HG02642 (cell line): ENCODE data around the gene ZFR2.
"Not testable (repeated sequence)": the region's sequence is repeated elsewhere in the genome, so short reads cannot be mapped to it uniquely, and the experiment has no call there.

Experiments used
- ATAC-seq: cut with Tn5 transposase; IDR thresholded peaks from one replicate; pipeline ENCODE4 v1.9.1; 2021; ENCODE audit warnings: mild to moderate bottlenecking; ENCODE audit not compliant: unreplicated experiment, poor library complexity

ZFR2 gene

DNA sequence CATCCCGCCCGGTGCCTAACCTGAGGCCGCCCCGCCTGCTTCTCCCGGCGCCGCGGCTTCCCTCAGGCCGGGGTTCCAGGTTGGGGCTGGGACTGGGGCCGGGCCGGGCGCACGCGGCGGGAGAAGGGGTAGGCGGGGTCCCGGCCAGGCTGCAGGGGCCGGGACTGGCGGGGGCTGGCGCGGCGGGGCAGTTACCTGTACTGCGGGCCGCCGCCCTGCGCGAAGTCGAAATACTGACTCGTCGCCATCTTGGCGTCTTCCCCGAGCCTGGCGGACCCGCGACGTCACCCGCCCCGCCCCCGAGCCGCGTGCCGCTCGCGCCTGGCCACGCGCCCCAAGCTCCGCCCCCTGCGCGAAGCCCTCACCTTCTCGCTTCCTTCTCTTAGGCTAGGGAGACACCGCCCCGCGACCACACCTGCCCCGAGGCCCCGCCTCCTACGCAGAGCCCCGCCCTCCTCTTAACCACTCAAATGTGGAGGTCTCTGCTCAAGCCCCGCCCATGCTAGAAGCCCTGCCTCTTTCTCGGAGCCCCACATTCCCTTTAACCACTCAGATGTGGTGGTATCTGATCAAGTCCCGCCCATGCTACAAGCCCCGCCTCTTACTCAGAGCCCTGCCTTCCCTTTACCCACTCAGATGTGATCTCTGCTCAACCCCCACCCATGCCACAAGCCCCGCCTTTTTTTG is at the start of gene ZFR2:
Gene ZFR2 (minus strand): TSS at position 269 of the 687 bp plus-strand sequence. CDS start 21 bp downstream, at position 248.
- no peak for ATAC-seq

DNA sequence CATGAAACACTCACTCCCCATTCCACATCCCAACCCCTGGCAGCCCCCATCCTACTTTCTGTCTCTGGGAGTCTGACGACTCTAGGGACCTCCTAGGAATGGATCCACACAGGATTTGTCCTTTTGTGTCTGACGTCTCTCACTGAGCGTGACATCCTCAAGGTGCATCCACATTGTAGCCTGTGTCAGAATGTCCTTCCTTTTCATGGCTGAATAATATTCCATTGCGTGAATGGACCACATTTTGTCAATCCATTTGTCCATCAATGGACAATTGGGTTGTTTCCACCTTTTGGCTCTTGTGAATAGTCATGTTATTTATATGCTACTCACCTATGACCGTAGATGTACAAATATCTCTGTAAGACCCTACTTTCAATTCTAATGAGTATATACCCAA is 47.2 kb upstream of the ZFR2 start:
- no peak for ATAC-seq

- ATAC-seq = no peak
Measured at GRCh38 chr19:3914199-3914598, 45.4 kb upstream of the ZFR2 start.

DNA sequence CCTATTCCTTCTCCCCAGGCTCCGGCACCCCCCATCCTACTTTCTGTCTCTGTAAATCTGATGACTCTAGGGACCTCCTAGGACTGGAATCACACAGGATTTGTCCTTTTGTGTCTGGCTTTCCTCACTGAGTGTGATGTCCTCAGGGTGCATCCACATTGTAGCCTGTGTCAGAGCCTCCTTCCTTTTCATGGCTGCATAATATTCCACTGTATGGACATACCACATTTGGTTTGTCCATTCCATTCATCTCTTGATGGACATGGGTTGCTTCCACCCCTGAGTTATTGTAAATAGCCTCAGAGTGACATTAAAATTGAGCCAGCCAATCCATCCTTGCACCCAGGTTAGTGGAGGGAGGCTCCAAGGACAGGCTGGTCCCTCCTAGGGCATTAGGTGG is 41.3 kb upstream of the ZFR2 start:
- no peak for ATAC-seq

DNA sequence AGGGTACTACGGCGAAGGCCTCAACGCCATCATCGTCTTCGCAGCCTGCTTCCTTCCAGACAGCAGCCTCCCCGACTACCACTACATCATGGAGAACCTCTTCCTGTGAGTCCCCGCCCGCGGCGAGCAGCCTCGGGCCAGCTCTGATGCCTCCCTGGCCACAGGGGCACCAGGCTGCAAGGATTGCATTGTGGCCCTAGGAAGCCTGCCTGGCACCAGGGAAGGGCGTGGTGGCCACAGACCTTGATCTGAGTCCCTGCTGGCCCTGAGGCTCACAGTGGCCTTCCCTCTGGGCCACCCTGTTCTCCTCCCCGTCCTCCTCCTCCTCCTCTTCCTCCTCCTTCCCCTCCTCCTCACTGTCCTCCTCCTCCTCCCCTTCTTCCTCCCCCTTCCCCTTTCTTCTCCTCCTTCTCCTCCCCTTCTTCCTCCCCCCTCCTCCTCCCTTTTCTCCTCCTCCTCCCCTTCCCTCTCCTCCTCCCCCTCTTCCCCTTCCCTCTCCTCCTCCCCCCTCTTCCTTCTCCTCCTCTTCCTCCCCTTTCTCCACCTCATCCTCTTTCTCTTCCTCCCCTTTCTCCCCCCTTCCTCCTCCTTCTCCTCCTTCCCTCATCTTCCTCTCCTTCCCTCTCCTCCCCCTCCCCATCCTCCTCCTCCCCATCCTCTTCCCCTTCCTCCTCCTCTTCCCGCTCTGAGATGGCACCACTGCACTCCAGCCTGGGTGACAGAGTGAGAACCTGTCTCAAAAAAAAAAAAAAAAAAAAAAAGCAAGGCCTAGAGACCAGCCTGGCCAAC is 39.6 kb upstream of the ZFR2 start:
- no peak for ATAC-seq

GRCh38 chr19:3907626-3908265 is 38.9 kb upstream of the ZFR2 start:
- no peak for ATAC-seq

DNA sequence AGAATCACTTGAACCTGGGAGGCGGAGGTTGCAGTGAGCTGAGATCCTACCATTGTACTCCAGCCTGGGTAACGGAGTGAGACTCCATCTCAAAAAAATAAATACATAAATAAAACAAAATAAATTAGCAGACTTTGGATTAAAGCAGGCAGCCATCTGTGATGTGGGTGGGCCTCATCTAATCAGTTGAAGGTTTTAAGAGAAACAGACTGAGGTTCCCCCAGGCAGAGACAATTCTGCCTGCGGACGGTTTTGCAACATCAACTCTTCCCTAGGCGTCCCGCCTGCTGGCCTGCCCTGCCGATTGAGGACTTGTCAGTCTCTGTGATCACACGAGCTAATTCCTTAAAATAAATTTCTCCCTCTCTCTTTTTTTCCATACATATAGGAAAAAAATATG is 35.4 kb upstream of the ZFR2 start:
- no peak for ATAC-seq

DNA sequence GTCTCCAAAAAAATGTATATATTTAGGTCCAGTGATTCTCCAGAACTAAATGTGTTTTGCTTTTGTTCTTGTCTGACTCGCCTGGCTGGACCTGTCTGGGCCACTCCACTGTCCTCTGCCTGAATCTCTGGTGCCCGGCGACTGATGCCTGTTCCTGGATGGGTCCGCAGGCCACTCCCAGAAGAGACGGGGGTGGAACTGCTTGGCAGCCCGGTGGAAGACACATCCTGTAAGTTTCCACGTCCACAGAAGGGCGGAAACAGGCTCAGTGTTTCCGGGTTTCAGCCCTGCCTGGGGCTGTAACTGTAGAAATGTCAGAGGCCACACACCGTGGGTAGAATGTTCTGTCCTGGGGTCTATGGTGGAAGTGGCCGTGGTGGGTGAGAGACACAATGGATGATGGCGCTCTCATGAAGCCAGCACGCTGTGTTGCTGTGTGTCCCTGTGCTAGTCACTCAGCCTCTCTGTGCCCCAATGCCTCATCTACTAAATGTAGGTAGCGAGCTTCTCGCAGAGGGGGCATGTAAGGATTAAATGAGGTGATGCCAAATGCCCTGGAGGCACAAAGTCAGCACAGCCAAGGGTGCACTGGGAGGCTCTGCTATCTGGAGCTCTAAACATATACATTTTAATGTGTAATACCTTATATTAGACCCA is 33.6 kb upstream of the ZFR2 start:
- ATAC-seq = no peak

GRCh38 chr19:3899531-3900294 is 30.9 kb upstream of the ZFR2 start:
- ATAC-seq = no peak

- ATAC-seq = no peak
Measured at GRCh38 chr19:3898426-3898825, 29.6 kb upstream of the ZFR2 start.

- no peak for ATAC-seq
Measured at GRCh38 chr19:3897936-3898335, 29.1 kb upstream of the ZFR2 start.

DNA sequence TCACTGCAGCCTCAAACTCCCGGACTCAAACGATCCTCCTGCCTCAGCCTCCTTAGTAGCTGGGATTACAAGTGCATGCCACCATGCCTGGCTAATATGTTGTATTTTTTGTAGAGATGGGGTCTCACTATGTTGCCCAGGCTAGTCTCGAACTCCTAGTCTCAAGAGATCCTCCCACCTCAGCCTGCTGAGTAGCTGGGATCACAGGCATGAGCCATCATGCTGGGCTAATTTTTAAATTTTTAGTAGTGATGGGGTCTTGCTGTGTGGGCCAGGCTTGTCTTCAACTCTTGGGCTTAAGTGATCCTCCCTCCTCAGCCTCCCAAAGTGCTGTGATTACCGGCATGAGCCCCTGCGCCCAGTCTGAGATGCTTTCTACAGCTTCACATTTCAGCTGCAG is 26.9 kb upstream of the ZFR2 start:
- ATAC-seq = no peak

GRCh38 chr19:3894959-3895358 is 26.1 kb upstream of the ZFR2 start:
- ATAC-seq = not testable (repeated sequence)

GRCh38 chr19:3893509-3894179 is 24.8 kb upstream of the ZFR2 start:
- no peak for ATAC-seq

DNA sequence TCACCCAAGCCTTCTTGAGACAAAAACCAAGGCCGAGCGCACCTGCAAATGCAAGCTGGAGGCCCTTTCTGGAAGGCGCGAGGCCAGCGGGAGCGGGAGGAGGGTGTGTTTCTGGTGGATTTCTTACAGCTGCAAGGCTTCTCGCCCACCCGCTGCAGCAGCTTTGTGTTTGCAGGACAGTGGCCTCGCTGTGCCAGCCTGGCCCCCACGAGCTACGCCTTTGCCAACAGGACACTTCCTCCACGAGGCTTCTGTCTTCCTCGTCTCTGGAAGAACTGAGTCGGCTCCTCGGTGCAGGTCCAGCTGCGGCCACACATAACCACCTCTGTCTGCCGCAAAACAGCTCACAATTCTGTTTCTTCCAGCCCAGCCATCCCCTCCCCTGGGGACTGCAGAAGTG is 21.8 kb upstream of the ZFR2 start:
- ATAC-seq = no peak

DNA sequence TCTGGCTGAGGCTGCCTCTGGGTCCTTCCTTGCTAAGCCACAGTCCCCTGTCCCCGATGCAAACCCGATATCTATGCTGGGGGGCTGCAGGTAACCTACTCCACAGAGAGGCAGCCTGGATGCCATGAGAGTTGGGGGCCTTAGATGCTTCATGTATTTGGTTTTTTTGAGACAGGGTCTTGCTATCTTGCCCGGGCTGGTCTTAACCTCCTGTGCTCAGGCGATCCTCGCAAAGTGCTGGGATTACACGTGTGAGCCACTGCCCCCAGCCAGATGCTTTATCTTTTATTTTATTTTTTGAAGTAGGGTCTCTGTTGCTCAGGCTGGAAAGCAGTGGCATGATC is 13.2 kb upstream of the ZFR2 start:
- no peak for ATAC-seq

GRCh38 chr19:3881272-3882040 is 12.6 kb upstream of the ZFR2 start:
- ATAC-seq = no peak

GRCh38 chr19:3880471-3881271 is 11.8 kb upstream of the ZFR2 start, which contains the start of gene ATCAY:
ATCAY (plus strand) TSS chr19:3880685; CDS start chr19:3885768, 5,083 bp downstream.
- no peak for ATAC-seq
